ENCODE measurements around the gene SEC24A.
"Not testable (repeated sequence)": the region's sequence is repeated elsewhere in the genome, so short reads cannot be mapped to it uniquely, and the experiment has no call there.

Gene SEC24A

GRCh38 chr5:134690144-134690543, 41.6 kb downstream of the SEC24A start:
- H3K9me3 Mint-ChIP-seq; H3K4me1 Mint-ChIP-seq; ATAC-seq; DNase-seq (ENCODE audit: low spot score in 2 of 2); H3K27ac Mint-ChIP-seq; H3K4me3 Mint-ChIP-seq: not testable (repeated sequence)
- H3K36me3 Mint-ChIP-seq, result peaks cover 100% of the 10 kb centered on the region

GRCh38 chr5:134692722-134693121, 44.1 kb downstream of the SEC24A start:
- DNase-seq (ENCODE audit: low spot score in 2 of 2), result no peak
- H3K27ac Mint-ChIP-seq, result peak overlapping the region; percentile 49
- peaks cover 100% of the 10 kb centered on the region for H3K36me3 Mint-ChIP-seq

GRCh38 chr5:134708301-134708700, 59.7 kb downstream of the SEC24A start:
- no peaks in the 10 kb centered on the region for H3K9me3 Mint-ChIP-seq
- no peak overlapping the region for H3K4me3 Mint-ChIP-seq
- H3K36me3 Mint-ChIP-seq, result peaks cover 100% of the 10 kb centered on the region
- DNase-seq (ENCODE audit: low spot score in 2 of 2) (no peak), ATAC-seq (no peak)
- no peak overlapping the region for H3K27ac Mint-ChIP-seq
- no peaks in the 10 kb centered on the region for H3K4me1 Mint-ChIP-seq

More at GRCh38 chr5:134692722-134693121, 44.1 kb downstream of the SEC24A start:
- no peaks in the 10 kb centered on the region for H3K4me1 Mint-ChIP-seq
- H3K9me3 Mint-ChIP-seq, result no peaks in the 10 kb centered on the region
- no peak for ATAC-seq
- H3K4me3 Mint-ChIP-seq, result no peak overlapping the region

- peak in 1 of 2 donors; percentile 23 for DNase-seq (ENCODE audit: low spot score in 2 of 2)
- Mint-ChIP-seq H3K27ac (no peak overlapping the region), H3K4me1 (no peaks in the 10 kb centered on the region), H3K9me3 (no peaks in the 10 kb centered on the region), H3K36me3 (peaks cover 100% of the 10 kb centered on the region), H3K4me3 (no peak overlapping the region)
- no peak for ATAC-seq
These were observed 65.5 kb downstream of the SEC24A start for GRCh38 chr5:134714120-134714519.

- H3K27ac Mint-ChIP-seq, result no peak overlapping the region
- peaks cover 100% of the 10 kb centered on the region for H3K36me3 Mint-ChIP-seq
- H3K4me1 Mint-ChIP-seq, result no peaks in the 10 kb centered on the region
- no peak overlapping the region for H3K4me3 Mint-ChIP-seq
- ATAC-seq (no peak), DNase-seq (ENCODE audit: low spot score in 2 of 2) (no peak)
- H3K9me3 Mint-ChIP-seq, result no peaks in the 10 kb centered on the region
These were observed 66.0 kb downstream of the SEC24A start for GRCh38 chr5:134714541-134714940.

- ATAC-seq, H3K4me3 Mint-ChIP-seq, H3K27ac Mint-ChIP-seq, H3K4me1 Mint-ChIP-seq, H3K9me3 Mint-ChIP-seq: not testable (repeated sequence)
- DNase-seq (ENCODE audit: low spot score in 2 of 2), result peak in 1 of 2 donors; percentile 22
- peaks cover 100% of the 10 kb centered on the region for H3K36me3 Mint-ChIP-seq
These were observed 66.9 kb downstream of the SEC24A start for GRCh38 chr5:134715466-134715865.

- H3K4me1 Mint-ChIP-seq, result no peaks in the 10 kb centered on the region
- ATAC-seq (no peak), DNase-seq (ENCODE audit: low spot score in 2 of 2) (no peak)
- H3K4me3 Mint-ChIP-seq, result no peak overlapping the region
- H3K27ac Mint-ChIP-seq, result no peak overlapping the region
- no peaks in the 10 kb centered on the region for H3K9me3 Mint-ChIP-seq
- peaks cover 61% of the 10 kb centered on the region for H3K36me3 Mint-ChIP-seq
These were observed 76.3 kb downstream of the SEC24A start for GRCh38 chr5:134724872-134725271.

- H3K36me3 Mint-ChIP-seq, result no peaks in the 10 kb centered on the region
- no peaks in the 10 kb centered on the region for H3K4me1 Mint-ChIP-seq
- H3K4me3 Mint-ChIP-seq, result no peak overlapping the region
- no peak for ATAC-seq
- no peaks in the 10 kb centered on the region for H3K9me3 Mint-ChIP-seq
- H3K27ac Mint-ChIP-seq, result no peak overlapping the region
- no peak for DNase-seq (ENCODE audit: low spot score in 2 of 2)
These were observed 84.2 kb downstream of the SEC24A start for GRCh38 chr5:134732819-134733218.

- Mint-ChIP-seq H3K4me1 (peaks cover 7% of the 10 kb centered on the region), H3K27ac (no peak overlapping the region), H3K4me3 (no peak overlapping the region), H3K36me3 (peaks cover 12% of the 10 kb centered on the region), H3K9me3 (no peaks in the 10 kb centered on the region)
- no peak for DNase-seq (ENCODE audit: low spot score in 2 of 2)
- no peak for ATAC-seq
These were observed 86.7 kb downstream of the SEC24A start for GRCh38 chr5:134735243-134735642.

- ATAC-seq (no peak), DNase-seq (ENCODE audit: low spot score in 2 of 2) (no peak)
- Mint-ChIP-seq H3K9me3 (no peaks in the 10 kb centered on the region), H3K4me1 (peaks cover 11% of the 10 kb centered on the region), H3K36me3 (peaks cover 22% of the 10 kb centered on the region), H3K4me3 (no peak overlapping the region), H3K27ac (no peak overlapping the region)
These were observed 87.7 kb downstream of the SEC24A start for GRCh38 chr5:134736173-134736812.

GRCh38 chr5:134738133-134738962, 89.8 kb downstream of the SEC24A start, which contains the start of gene CAMLG:
Gene CAMLG, plus strand, starts transcription at chr5:134738548. Its CDS starts 73 bp downstream, at chr5:134738621.
- H3K9me3 Mint-ChIP-seq, result no peaks in the 10 kb centered on the region
- peak; percentile 94 to 97 for DNase-seq (ENCODE audit: low spot score in 2 of 2)
- peaks cover 40% of the 10 kb centered on the region for H3K36me3 Mint-ChIP-seq
- H3K4me1 Mint-ChIP-seq, result peaks cover 20% of the 10 kb centered on the region
- peak within 1 kb of the TSS; percentile 86 for H3K4me3 Mint-ChIP-seq
- peak; percentile 98 for ATAC-seq
- peak within 1 kb of the TSS; percentile 93 for H3K27ac Mint-ChIP-seq

GRCh38 chr5:134738963-134739661, 90.5 kb downstream of the SEC24A start:
- peaks cover 48% of the 10 kb centered on the region for H3K36me3 Mint-ChIP-seq
- ATAC-seq, result peak; percentile 52
- peak overlapping the region; percentile 86 for H3K4me3 Mint-ChIP-seq
- peak overlapping the region; percentile 93 for H3K27ac Mint-ChIP-seq
- H3K4me1 Mint-ChIP-seq, result peaks cover 20% of the 10 kb centered on the region
- DNase-seq (ENCODE audit: low spot score in 2 of 2), result peak; percentile 8 to 65
- no peaks in the 10 kb centered on the region for H3K9me3 Mint-ChIP-seq

- peaks cover 66% of the 10 kb centered on the region for H3K36me3 Mint-ChIP-seq
- H3K4me1 Mint-ChIP-seq, result peaks cover 20% of the 10 kb centered on the region
- no peak overlapping the region for H3K4me3 Mint-ChIP-seq
- DNase-seq (ENCODE audit: low spot score in 2 of 2) (no peak), ATAC-seq (no peak)
- H3K27ac Mint-ChIP-seq, result no peak overlapping the region
- no peaks in the 10 kb centered on the region for H3K9me3 Mint-ChIP-seq
These were observed 92.5 kb downstream of the SEC24A start for GRCh38 chr5:134741052-134741451.

- ATAC-seq, result no peak
- Mint-ChIP-seq H3K36me3 (peaks cover 71% of the 10 kb centered on the region), H3K4me3 (no peak overlapping the region), H3K27ac (no peak overlapping the region), H3K4me1 (peaks cover 20% of the 10 kb centered on the region), H3K9me3 (no peaks in the 10 kb centered on the region)
- DNase-seq (ENCODE audit: low spot score in 2 of 2), result no peak
These were observed 93.5 kb downstream of the SEC24A start for GRCh38 chr5:134742134-134742533.

GRCh38 chr5:134749415-134749814, 100.8 kb downstream of the SEC24A start:
- peak overlapping the region; percentile 49 for H3K27ac Mint-ChIP-seq
- no peak overlapping the region for H3K4me3 Mint-ChIP-seq
- no peak for ATAC-seq
- peaks cover 53% of the 10 kb centered on the region for H3K36me3 Mint-ChIP-seq
- H3K4me1 Mint-ChIP-seq, result no peaks in the 10 kb centered on the region
- no peak for DNase-seq (ENCODE audit: low spot score in 2 of 2)
- no peaks in the 10 kb centered on the region for H3K9me3 Mint-ChIP-seq
